DMS 273 (cell line): ENCODE data around the gene COBL.

Experiments
- DNase-seq: peaks from one replicate; lab custom pipeline; 2025; ENCODE audit not compliant: unreplicated experiment; lab: John Stamatoyannopoulos, UW

The COBL gene

GRCh38 chr7:51152706-51153200 lies 163.9 kb downstream of the COBL start:
- DNase-seq, result no peak

DNA sequence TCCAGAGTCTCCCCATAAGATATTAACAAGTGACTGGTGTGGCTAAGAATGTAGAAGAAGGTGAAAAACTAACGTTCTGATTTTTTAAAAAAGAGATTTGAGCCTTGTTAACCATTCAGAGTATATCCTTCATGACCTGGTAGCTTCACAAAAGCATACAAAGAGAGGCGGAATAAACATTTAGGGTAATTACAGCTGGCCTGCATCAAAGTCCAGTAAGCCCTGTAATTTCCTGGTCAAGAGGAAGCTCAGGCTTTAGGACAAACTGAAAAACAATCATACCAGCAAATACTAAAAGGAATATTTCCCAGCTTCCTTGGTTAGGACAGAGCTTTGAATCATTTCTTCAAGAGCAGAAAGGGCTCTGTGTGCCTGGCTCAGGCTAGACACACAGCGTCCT lies 165.2 kb downstream of the COBL start:
- no peak for DNase-seq

- DNase-seq, result no peak
These were observed 166.4 kb downstream of the COBL start for GRCh38 chr7:51150193-51150592.

GRCh38 chr7:51148216-51148615 lies 168.4 kb downstream of the COBL start:
- no peak for DNase-seq

GRCh38 chr7:51146816-51147586 lies 169.6 kb downstream of the COBL start:
- DNase-seq, result no peak

GRCh38 chr7:51144178-51144577 lies 172.4 kb downstream of the COBL start:
- no peak for DNase-seq

DNA sequence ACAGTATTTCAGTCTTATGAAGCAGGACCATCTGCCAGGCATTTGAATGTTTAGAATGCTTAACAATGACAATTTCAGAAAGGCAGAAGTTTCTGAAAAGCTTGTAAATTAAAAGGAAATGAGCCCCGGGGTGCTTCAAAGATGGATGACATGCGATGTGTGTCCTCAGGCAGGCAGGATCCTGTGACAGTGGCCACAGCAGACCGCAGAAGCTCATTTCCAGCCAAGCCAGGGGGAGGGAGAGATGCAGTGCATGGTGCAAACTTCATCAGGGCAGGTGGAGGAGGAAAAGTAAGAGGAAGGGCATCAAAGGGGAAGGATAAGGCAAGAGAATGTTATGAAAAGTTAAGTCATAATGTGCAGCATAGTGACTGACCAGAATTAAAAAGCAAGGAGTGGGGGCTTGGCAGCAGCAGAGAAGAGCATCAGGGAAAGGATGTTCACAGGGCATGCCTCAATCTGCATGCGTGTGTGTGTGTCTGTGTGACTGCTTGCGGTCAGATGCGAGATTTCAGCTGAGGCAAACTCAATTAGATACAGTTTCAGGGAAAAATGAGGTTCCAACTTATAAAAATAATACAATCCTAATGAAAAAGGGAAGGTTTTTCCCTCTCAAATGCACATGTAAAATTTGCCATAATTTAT lies 173.7 kb downstream of the COBL start:
- no peak for DNase-seq

GRCh38 chr7:51141451-51142003 lies 175.1 kb downstream of the COBL start:
- peak; percentile 71 for DNase-seq

DNA sequence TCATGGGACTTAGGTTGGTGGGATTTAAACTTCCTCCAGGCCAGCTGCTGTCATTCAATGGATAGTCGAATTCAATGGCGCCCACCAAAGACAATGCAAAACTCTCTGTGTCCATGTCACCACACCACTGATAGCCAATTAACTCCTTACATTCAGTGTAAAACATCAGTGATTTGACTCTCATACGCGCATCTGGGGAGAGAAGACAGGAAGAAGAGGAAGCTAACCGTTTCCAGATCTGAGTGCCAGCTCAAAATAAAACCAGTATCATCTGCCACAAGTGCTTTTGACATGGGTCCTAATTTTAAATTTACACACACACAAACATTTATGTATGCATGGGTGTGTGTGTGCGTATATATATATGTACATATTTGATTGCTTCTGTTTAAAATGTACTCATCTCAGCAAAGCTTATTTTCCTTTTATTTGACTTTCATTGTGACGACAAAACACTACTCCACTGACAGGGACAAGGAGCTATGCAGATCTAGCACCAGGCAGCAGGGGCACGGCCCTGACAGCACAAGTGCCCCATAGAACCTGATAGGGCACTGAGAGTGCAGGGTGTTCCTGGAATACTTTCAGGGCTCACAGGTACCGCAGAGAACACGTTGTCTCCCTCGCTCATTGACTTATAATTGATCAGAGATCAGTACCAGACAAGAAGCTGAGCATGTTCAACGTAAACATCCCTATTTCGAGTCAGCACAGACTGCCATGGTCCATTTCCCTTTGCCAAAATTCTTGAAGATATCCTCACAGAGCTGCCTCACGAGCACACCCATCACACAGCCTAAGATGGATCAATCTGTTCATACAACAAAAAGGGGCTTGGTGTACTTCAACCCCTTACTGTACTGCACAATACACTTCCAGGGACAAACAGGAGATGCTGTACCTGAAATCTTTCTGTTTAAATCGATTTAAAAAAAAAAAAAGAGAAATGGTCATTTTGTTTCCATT lies 176.1 kb downstream of the COBL start:
- no peak for DNase-seq

DNA sequence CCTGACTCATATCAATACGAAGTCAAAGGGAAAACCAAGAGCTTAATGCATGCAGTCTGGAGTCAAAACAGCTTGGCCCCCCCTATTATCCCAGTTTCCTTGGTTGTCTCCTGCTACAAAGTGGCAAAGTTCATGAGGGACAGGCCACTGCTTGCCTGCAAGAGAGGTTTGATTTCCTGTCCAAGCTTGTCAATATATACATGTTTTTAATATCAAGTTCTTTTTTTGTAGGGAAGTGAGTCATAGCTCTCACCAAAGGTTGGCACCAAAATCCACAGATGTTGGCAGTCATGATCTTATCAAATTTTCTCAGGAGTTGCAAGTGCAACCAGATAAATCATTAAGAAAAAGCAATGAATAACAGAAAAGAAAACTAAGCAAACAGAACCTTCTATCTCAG lies 176.8 kb downstream of the COBL start:
- peak; percentile 60 for DNase-seq

- peak; percentile 16 for DNase-seq
These were observed 178.2 kb downstream of the COBL start for GRCh38 chr7:51138123-51139085.

- no peak for DNase-seq
These were observed 181.0 kb downstream of the COBL start for GRCh38 chr7:51135576-51135975.

DNA sequence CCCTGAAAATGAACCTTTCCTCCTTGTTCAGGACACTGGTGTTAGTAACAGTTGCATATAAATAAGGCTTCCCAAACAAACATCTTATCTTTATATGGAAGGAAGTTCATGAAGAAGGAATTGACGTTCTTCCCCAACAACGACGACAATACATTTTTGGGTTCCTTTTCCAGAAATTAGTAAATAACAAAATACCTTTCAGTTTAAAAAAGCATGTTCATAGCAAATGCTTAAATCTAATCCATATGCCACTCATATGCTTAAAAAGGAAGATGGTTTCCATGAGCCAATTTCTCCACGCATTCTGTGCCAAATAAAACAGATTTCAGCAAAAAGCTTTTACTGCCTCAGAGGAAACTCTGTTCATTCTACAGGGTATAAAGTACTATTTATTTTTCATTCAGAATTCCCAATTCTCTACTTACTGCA lies 182.6 kb downstream of the COBL start:
- DNase-seq, result no peak

DNA sequence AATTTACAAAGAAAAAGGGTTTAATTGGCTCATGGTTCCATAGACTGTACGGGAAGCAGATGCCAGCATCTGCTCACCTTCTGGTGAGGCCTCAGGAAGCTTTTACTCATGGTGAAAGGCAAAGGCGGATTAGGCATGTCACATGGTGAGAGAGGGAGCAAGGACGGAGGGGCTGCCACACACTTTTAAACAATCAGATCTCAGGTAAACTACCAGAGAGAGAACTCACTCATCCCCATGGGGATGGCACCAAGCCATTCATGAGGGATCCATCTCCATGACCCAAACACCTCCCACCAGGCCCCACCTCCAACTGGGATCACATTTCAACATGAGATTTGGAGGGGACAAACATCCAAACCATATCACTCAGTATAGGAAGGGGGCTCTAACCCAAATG lies 183.9 kb downstream of the COBL start:
- DNase-seq, result no peak

- no peak for DNase-seq
These were observed 186.8 kb downstream of the COBL start for GRCh38 chr7:51129527-51130472.

- DNase-seq, result no peak
These were observed 187.8 kb downstream of the COBL start for GRCh38 chr7:51128545-51129435.

DNA sequence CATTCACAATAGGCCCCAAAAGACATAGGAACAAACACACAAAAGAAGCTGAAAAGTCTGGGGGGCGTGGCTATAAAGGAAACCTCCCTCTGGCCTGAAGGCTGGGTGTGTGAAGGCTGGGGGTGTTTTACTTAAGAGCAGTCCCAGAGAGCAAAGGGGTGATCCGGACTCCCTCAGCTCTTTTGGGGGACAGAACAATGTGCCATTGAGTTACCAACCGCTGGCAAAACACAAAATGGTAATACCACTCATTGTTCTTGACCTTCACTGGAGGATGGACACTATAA lies 189.0 kb downstream of the COBL start:
- no peak for DNase-seq
